Glutamatergic neuron (in vitro differentiated cells): ENCODE measurements around the gene TSPAN1. TPM values are rescaled to one million over a fixed set of nuclear protein-coding genes. Genes with fewer than 3 reads are reported as not detected.

Experiments used
- DNase-seq: peaks from one replicate; pipeline ENCODE4 v3.0.0; 2022
- H3K27ac Mint-ChIP-seq: one replicate; pipeline ENCODE4 v1.8.0; 2020; ENCODE audit warnings: mild to moderate bottlenecking, mixed read lengths, inconsistent platforms; ENCODE audit not compliant: unreplicated experiment
- H3K27me3 Mint-ChIP-seq: one replicate; pipeline ENCODE4 v1.8.0; 2020; ENCODE audit warnings: mild to moderate bottlenecking, moderate library complexity, mixed read lengths, inconsistent platforms; ENCODE audit not compliant: unreplicated experiment
- H3K36me3 Mint-ChIP-seq: one replicate; pipeline ENCODE4 v1.8.0; 2020; ENCODE audit warnings: mild to moderate bottlenecking, mixed read lengths, inconsistent platforms; ENCODE audit not compliant: unreplicated experiment
- H3K4me1 Mint-ChIP-seq: one replicate; pipeline ENCODE4 v1.8.0; 2020; ENCODE audit warnings: mild to moderate bottlenecking, low read depth, mixed read lengths, inconsistent platforms; ENCODE audit not compliant: unreplicated experiment
- H3K4me3 Mint-ChIP-seq: one replicate; pipeline ENCODE4 v1.8.0; 2020; ENCODE audit warnings: mild to moderate bottlenecking, mixed read lengths, inconsistent platforms; ENCODE audit not compliant: unreplicated experiment
- H3K9me3 Mint-ChIP-seq: one replicate; pipeline ENCODE4 v1.8.0; 2020; ENCODE audit warnings: mild to moderate bottlenecking, moderate library complexity, mixed read lengths, inconsistent platforms; ENCODE audit not compliant: unreplicated experiment
- CTCF ChIP-seq: fragments of 200-600 bp; sonication (generic); IDR thresholded peaks from one replicate; pipeline ENCODE4 v1.5.0; 2021; ENCODE audit not compliant: partially characterized antibody, unreplicated experiment
- total RNA-seq: library from RNA; stranded (reverse); fragmentation: NEBNext Ultra II Directional; extraction: Animal tissue kit (Norgen Biotek cat#: 25700); gene quantifications from one replicate; pipeline ENCODE4 v1.2.1, GENCODE V29; 2021; ENCODE audit not compliant: unreplicated experiment

The TSPAN1 gene
- total RNA-seq, 1 donor from 2014 or later: 2.3 TPM

- H3K27me3 Mint-ChIP-seq: peaks cover 5% of the 10 kb centered on the region
- DNase-seq: no peak
- no peak overlapping the region for H3K4me3 Mint-ChIP-seq
- peaks cover 2% of the 10 kb centered on the region for H3K9me3 Mint-ChIP-seq
- H3K27ac Mint-ChIP-seq: no peak overlapping the region
- peaks cover 2% of the 10 kb centered on the region for H3K4me1 Mint-ChIP-seq
- TF ChIP-seq CTCF: no peak
- no peaks in the 10 kb centered on the region for H3K36me3 Mint-ChIP-seq
Observed at GRCh38 chr1:46175243-46175642, 356 bp downstream of the TSPAN1 start.

DNA sequence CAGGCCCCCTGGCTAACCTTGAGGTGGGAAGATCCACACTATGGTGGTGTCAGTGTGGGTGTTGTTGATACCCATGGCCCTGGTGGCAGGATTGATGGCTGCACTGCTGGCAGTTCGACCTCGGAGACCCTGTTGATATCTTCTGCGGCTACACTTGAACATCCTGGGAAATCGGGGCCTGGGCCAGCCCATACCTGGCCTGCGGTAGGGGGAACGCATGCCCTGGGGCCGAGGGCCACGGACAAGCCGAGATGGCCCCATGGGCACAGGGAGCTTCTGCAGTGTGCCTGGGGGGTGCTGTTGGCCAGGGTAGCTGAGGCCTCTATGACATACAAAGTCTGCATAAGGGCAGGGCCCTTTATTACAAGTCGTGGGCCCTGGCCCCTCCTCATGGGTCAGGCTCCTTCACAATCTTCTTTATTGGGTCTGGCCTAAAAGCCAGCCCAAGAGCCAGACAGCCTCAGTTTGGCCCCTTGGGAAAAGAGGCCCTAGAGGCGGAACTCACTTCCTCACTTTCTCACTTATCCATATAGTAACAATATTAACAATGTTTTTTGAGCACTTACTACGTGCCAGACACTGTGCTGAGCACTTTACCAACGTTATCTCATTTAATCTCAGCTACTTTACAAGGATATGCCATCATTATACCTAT lies 1.5 kb downstream of the TSPAN1 start, which contains the start of gene P3R3URF:
Gene P3R3URF, minus strand, starts transcription at position 278 of the 655 bp plus-strand sequence. Its CDS starts 17 bp downstream, at position 261.
- peaks cover 5% of the 10 kb centered on the region for H3K27me3 Mint-ChIP-seq

DNA sequence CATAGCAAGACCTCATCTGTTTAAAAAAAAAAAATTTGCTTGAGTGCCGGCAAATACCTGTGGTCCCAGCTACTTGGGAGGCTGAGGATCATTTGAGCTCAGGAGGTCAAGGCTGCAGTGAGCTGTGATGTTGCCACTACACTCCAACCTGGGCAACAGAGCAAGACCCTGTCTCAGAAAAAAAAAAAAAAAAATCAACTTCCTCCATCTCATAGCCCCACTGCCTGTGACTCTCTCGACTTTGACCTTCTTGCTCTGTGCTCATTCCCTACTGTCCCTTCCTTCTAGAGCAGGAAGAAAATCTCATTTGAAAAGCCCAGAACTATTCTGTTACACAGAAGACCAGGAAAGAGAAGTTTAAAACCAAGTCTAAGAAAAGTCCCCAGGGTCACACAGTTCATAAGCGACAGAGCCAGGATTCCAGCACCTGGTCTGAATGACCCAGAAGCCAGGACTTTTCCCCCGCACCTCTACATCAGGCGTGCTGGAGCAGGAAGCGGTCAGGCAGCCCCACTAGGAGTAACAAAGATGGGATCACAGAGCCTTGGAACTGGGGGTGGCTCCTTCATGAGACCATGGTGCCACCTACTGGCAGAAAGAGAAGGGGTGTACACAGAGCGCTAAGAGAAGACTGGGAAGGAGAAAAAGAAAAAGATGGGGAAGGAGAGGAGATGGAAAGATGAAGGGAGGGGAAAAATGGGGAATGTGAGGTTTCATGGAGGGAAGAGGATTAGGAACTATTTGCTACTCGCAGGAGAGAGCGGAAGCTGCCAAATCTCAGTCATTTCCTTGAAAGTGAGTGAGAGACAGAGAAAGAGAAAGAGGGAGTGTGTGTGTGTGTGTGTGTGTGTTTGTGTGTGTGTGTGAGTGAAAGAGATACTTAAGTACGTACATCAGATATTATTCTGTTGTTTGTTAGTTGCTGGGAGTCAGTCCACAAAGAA lies 4.5 kb downstream of the TSPAN1 start:
- H3K4me3 Mint-ChIP-seq: no peak overlapping the region
- TF ChIP-seq CTCF: peak; percentile 72
- peaks cover 4% of the 10 kb centered on the region for H3K9me3 Mint-ChIP-seq
- H3K27me3 Mint-ChIP-seq: peaks cover 3% of the 10 kb centered on the region
- peaks cover 8% of the 10 kb centered on the region for H3K4me1 Mint-ChIP-seq
- H3K36me3 Mint-ChIP-seq: no peaks in the 10 kb centered on the region
- H3K27ac Mint-ChIP-seq: no peak overlapping the region
- DNase-seq: peak; percentile 80

More for the DNA sequence above, 1.5 kb downstream of the TSPAN1 start, which contains the start of gene P3R3URF:
- TF ChIP-seq CTCF: no peak
- Mint-ChIP-seq H3K9me3 (peaks cover 3% of the 10 kb centered on the region), H3K4me3 (no peak within 1 kb of the TSS), H3K4me1 (peaks cover 5% of the 10 kb centered on the region), H3K27ac (no peak within 1 kb of the TSS), H3K36me3 (no peaks in the 10 kb centered on the region)
- DNase-seq: no peak

DNA sequence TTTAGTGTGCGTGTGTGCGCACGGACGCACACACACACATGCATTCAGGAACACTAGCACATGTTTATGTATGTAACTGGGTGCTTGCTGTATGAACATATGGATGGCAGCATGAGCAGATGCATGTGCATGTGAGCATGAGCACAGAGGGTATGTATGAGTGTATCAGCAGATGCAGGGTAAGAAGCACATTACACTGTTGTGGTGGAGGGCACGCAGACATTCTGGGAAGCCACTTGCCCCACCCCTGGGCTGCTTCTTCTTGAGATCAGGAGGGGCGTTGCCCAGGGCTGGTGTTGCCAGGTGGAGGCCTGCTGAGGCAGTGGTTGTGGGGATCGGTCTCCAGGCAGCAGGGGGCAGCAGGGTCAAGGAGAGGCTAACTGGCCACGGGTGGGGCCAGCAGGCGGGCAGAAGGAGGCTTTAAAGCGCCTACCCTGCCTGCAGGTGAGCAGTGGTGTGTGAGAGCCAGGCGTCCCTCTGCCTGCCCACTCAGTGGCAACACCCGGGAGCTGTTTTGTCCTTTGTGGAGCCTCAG lies 5.3 kb downstream of the TSPAN1 start:
- Mint-ChIP-seq H3K27me3 (peaks cover 3% of the 10 kb centered on the region), H3K9me3 (peaks cover 4% of the 10 kb centered on the region), H3K36me3 (no peaks in the 10 kb centered on the region), H3K4me1 (peaks cover 8% of the 10 kb centered on the region), H3K4me3 (no peak overlapping the region), H3K27ac (no peak overlapping the region)
- TF ChIP-seq CTCF: no peak
- peak; percentile 80 for DNase-seq
